H9 (cell line): ENCODE measurements around the gene IREB2. TPM values are rescaled to one million over a fixed set of nuclear protein-coding genes. Genes with fewer than 3 reads are reported as not detected.

Experiments
- DNase-seq: peaks from one replicate; pipeline ENCODE4 v3.0.0-alpha.2; 2017
- H2AFZ ChIP-seq: one replicate; pipeline ENCODE4 v1.6.1; 2013; ENCODE audit warnings: mild to moderate bottlenecking, low read length, control low read depth, moderate library complexity
- H2AK5ac ChIP-seq: 2 replicates; pipeline ENCODE4 v1.6.1; 2013; ENCODE audit warnings: low read length, control low read depth, mixed read lengths; ENCODE audit not compliant: insufficient read length
- H2BK120ac ChIP-seq: one replicate; pipeline ENCODE4 v1.6.1; 2013; ENCODE audit warnings: low read depth, mild to moderate bottlenecking, low read length, control low read depth, inconsistent platforms; ENCODE audit not compliant: poor library complexity, severe bottlenecking
- H2BK12ac ChIP-seq: 2 replicates; pipeline ENCODE4 v1.6.1; 2013; ENCODE audit warnings: low read length, control low read depth, mixed read lengths, low read depth; ENCODE audit not compliant: insufficient read length
- H2BK15ac ChIP-seq: 2 replicates; pipeline ENCODE4 v1.6.1; 2013; ENCODE audit warnings: low read depth, low read length, control low read depth
- H2BK20ac ChIP-seq: one replicate; pipeline ENCODE4 v1.6.1; 2013; ENCODE audit warnings: low read depth, mild to moderate bottlenecking, low read length, control low read depth, inconsistent platforms; ENCODE audit not compliant: poor library complexity, severe bottlenecking
- H2BK5ac ChIP-seq: 2 replicates; pipeline ENCODE4 v1.6.1; 2013; ENCODE audit warnings: low read length, control low read depth, mixed read lengths; ENCODE audit not compliant: insufficient read length
- H3K14ac ChIP-seq: 2 replicates; pipeline ENCODE4 v1.6.1; 2013; ENCODE audit warnings: low read length, control low read depth; ENCODE audit not compliant: insufficient read depth
- H3K18ac ChIP-seq: 2 replicates; pipeline ENCODE4 v1.6.1; 2013; ENCODE audit warnings: low read depth, mild to moderate bottlenecking, mixed read lengths, low read length, control low read depth; ENCODE audit not compliant: insufficient read length
- H3K23ac ChIP-seq: 2 replicates; pipeline ENCODE4 v1.6.1; 2013; ENCODE audit warnings: low read length, control low read depth, mixed read lengths, low read depth; ENCODE audit not compliant: insufficient read length
- H3K23me2 ChIP-seq: 2 replicates; pipeline ENCODE4 v1.6.1; 2013; ENCODE audit warnings: low read depth, mild to moderate bottlenecking, mixed read lengths, low read length, control low read depth; ENCODE audit not compliant: insufficient read length, poor library complexity, severe bottlenecking
- H3K27ac ChIP-seq: 2 replicates; pipeline ENCODE4 v1.5.1; 2013; ENCODE audit warnings: low read length, control low read depth, mixed read lengths, low read depth; ENCODE audit not compliant: insufficient read length
- H3K27me3 ChIP-seq: 2 replicates; pipeline ENCODE4 v1.6.1; 2013; ENCODE audit warnings: low read length, control low read depth, inconsistent platforms; ENCODE audit not compliant: insufficient read depth
- H3K4ac ChIP-seq: 2 replicates; pipeline ENCODE4 v1.6.1; 2013; ENCODE audit warnings: low read depth, mild to moderate bottlenecking, control low read depth, inconsistent platforms, low read length, moderate library complexity
- H3K4me1 ChIP-seq: 2 replicates; pipeline ENCODE4 v1.6.1; 2013; ENCODE audit warnings: low read length, control low read depth, inconsistent platforms; ENCODE audit not compliant: insufficient read depth
- H3K4me2 ChIP-seq: 2 replicates; pipeline ENCODE4 v1.6.1; 2013; ENCODE audit warnings: low read length, control low read depth, mixed read lengths; ENCODE audit not compliant: insufficient read length, insufficient read depth
- H3K56ac ChIP-seq: 2 replicates; pipeline ENCODE4 v1.6.1; 2013; ENCODE audit warnings: low read depth, mild to moderate bottlenecking, mixed read lengths, low read length, control low read depth; ENCODE audit not compliant: insufficient read length
- H3K79me1 ChIP-seq: 2 replicates; pipeline ENCODE4 v1.6.1; 2013; ENCODE audit warnings: low read depth, mild to moderate bottlenecking, moderate library complexity, low read length, control low read depth, inconsistent platforms; ENCODE audit not compliant: insufficient read depth, poor library complexity, severe bottlenecking
- H3K79me2 ChIP-seq: 2 replicates; pipeline ENCODE4 v1.6.1; 2013; ENCODE audit warnings: low read length, control low read depth, inconsistent platforms; ENCODE audit not compliant: insufficient read depth
- H3K9ac ChIP-seq: 2 replicates; pipeline ENCODE4 v1.6.1; 2013; ENCODE audit warnings: low read length, control low read depth, mixed read lengths; ENCODE audit not compliant: insufficient read length; ENCODE audit errors: extremely low read depth
- H3K9me3 ChIP-seq: one replicate; pipeline ENCODE4 v1.6.1; 2013; ENCODE audit warnings: low read depth, low read length, inconsistent platforms; ENCODE audit not compliant: control insufficient read depth
- H3T11ph ChIP-seq: one replicate; pipeline ENCODE4 v1.6.1; 2013; ENCODE audit warnings: mild to moderate bottlenecking, low read length, control low read depth, inconsistent platforms
- H4K20me1 ChIP-seq: one replicate; pipeline ENCODE4 v1.6.1; 2013; ENCODE audit not compliant: control insufficient read depth, insufficient read length, insufficient read depth
- H4K5ac ChIP-seq: 2 replicates; pipeline ENCODE4 v1.6.1; 2013; ENCODE audit warnings: low read depth, mild to moderate bottlenecking, mixed read lengths, low read length, control low read depth; ENCODE audit not compliant: insufficient read length
- H4K8ac ChIP-seq: replicated peaks from 2 replicates; pipeline ENCODE4 v1.6.1; 2013; ENCODE audit warnings: low read length, control low read depth, mixed read lengths, low read depth; ENCODE audit not compliant: insufficient read length
- H4K91ac ChIP-seq: 2 replicates; pipeline ENCODE4 v1.6.1; 2013; ENCODE audit warnings: low read depth, mild to moderate bottlenecking, moderate library complexity, mixed read lengths, low read length, control low read depth; ENCODE audit not compliant: insufficient read length
- H3K27ac Mint-ChIP-seq, 3 experiments: 2 replicates in 2 of 3; 3 replicates in 1 of 3; pipeline ENCODE4 v1.8.0; 2020 to 2021; ENCODE audit warnings: mixed read lengths in 3 of 3, mild to moderate bottlenecking in 1 of 3, moderate library complexity in 1 of 3
- H3K27me3 Mint-ChIP-seq: 2 replicates; pipeline ENCODE4 v1.8.0; 2021; ENCODE audit warnings: low read depth, mild to moderate bottlenecking, moderate library complexity, mixed read lengths
- H3K36me3 Mint-ChIP-seq, 3 experiments: 2 replicates in 2 of 3; 3 replicates in 1 of 3; pipeline ENCODE4 v1.8.0; 2020 to 2021; ENCODE audit warnings: low read depth in 3 of 3, mixed read lengths in 3 of 3; ENCODE audit not compliant: insufficient read depth in 1 of 3
- H3K4me1 Mint-ChIP-seq, 2 experiments: 2 replicates each; pipeline ENCODE4 v1.8.0; 2020; ENCODE audit warnings: mixed read lengths in 2 of 2
- H3K4me3 Mint-ChIP-seq, 2 experiments: 2 replicates in 1 of 2; 3 replicates in 1 of 2; pipeline ENCODE4 v1.8.0; 2020 to 2021; ENCODE audit warnings: mild to moderate bottlenecking in 2 of 2, mixed read lengths in 2 of 2, moderate library complexity in 1 of 2
- H3K9me3 Mint-ChIP-seq, 2 experiments: 2 replicates in 1 of 2; 3 replicates in 1 of 2; pipeline ENCODE4 v1.8.0; 2020; ENCODE audit warnings: mild to moderate bottlenecking in 2 of 2, mixed read lengths in 2 of 2, moderate library complexity in 1 of 2
- WGBS: extraction: QIAGEN DNeasy Blood & Tissue Kit; methylation state at CpG from one replicate; pipeline ENCODE4 v1.1.7; 2013; ENCODE audit warnings: missing lambda C conversion rate, low lambda C conversion rate, mixed read lengths; ENCODE audit not compliant: insufficient read length; ENCODE audit errors: extremely low coverage; 5-methylcytosine and 5-hydroxymethylcytosine counted together
- total RNA-seq: library from RNA; stranded (reverse); gene quantifications from 2 replicates; pipeline ENCODE4 v1.2.1, GENCODE V29; 2021
- TF ChIP-seq, protein P1 (sequence below): fragments of 200-600 bp; sonication (generic); conservative IDR thresholded peaks from 3 replicates; pipeline ENCODE4 v1.8.0; 2021; ENCODE audit warnings: antibody characterized with exemption, mild to moderate bottlenecking

IREB2 gene
- total RNA-seq, 1 experiment from 2014 or later, result 87.6 TPM

GRCh38 chr15:78391781-78392180 lies 46.2 kb upstream of the IREB2 start:
- H3K27ac Mint-ChIP-seq, result no peak overlapping the region
- H3K4me3 Mint-ChIP-seq, result no peak overlapping the region
- peaks cover 3 to 8% of the 10 kb centered on the region in 2 experiments; a peak in 2 of 5 replicates for H3K9me3 Mint-ChIP-seq
- no peak overlapping the region for H4K5ac ChIP-seq
- H2BK20ac ChIP-seq, result no peak overlapping the region
- no peaks in the 10 kb centered on the region for H3K9me3 ChIP-seq
- no peak overlapping the region for H2BK12ac ChIP-seq
- no peak overlapping the region for H3K18ac ChIP-seq
- no CpG with 5 or more reads among the region's 3 CpGs for WGBS
- H3K4me1 Mint-ChIP-seq, result peaks cover 57 to 77% of the 10 kb centered on the region in 2 experiments
- no peaks in the 10 kb centered on the region for H3K79me2 ChIP-seq
- no peak overlapping the region for H4K8ac ChIP-seq
- no peak for DNase-seq
- H3K23ac ChIP-seq, result no peak overlapping the region
- no peak overlapping the region for H3K14ac ChIP-seq
- H3K36me3 Mint-ChIP-seq, result peaks cover 0 to 5% (median 2%) of the 10 kb centered on the region in 3 experiments; a peak in 2 of 7 replicates
- no peak overlapping the region for H2AFZ ChIP-seq
- H3K4me2 ChIP-seq, result no peak overlapping the region
- no peak overlapping the region for H3K27ac ChIP-seq
- no peaks in the 10 kb centered on the region for H4K20me1 ChIP-seq
- no peak overlapping the region for H3T11ph ChIP-seq
- no peak overlapping the region for H3K4ac ChIP-seq
- H3K4me1 ChIP-seq, result peaks cover 5% of the 10 kb centered on the region
- H2BK120ac ChIP-seq, result no peak overlapping the region
- TF ChIP-seq, protein P1, sequence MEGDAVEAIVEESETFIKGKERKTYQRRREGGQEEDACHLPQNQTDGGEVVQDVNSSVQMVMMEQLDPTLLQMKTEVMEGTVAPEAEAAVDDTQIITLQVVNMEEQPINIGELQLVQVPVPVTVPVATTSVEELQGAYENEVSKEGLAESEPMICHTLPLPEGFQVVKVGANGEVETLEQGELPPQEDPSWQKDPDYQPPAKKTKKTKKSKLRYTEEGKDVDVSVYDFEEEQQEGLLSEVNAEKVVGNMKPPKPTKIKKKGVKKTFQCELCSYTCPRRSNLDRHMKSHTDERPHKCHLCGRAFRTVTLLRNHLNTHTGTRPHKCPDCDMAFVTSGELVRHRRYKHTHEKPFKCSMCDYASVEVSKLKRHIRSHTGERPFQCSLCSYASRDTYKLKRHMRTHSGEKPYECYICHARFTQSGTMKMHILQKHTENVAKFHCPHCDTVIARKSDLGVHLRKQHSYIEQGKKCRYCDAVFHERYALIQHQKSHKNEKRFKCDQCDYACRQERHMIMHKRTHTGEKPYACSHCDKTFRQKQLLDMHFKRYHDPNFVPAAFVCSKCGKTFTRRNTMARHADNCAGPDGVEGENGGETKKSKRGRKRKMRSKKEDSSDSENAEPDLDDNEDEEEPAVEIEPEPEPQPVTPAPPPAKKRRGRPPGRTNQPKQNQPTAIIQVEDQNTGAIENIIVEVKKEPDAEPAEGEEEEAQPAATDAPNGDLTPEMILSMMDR, result no peak
- H3K23me2 ChIP-seq, result no peaks in the 10 kb centered on the region
- no peaks in the 10 kb centered on the region for H3K27me3 ChIP-seq
- H2BK15ac ChIP-seq, result no peak overlapping the region
- H3K9ac ChIP-seq, result no peak overlapping the region
- no peaks in the 10 kb centered on the region for H3K79me1 ChIP-seq
- no peak overlapping the region for H2AK5ac ChIP-seq
- H3K56ac ChIP-seq, result no peak overlapping the region
- H4K91ac ChIP-seq, result no peak overlapping the region
- peaks cover 3% of the 10 kb centered on the region for H3K27me3 Mint-ChIP-seq
- H2BK5ac ChIP-seq, result no peak overlapping the region
